22Rv1 (cell line): Measurements from ENCODE around the gene PADI2.

ENCODE experiments used
- ZFX ChIP-seq: fragments of 450-650 bp; IDR thresholded peaks from 2 replicates; pipeline ENCODE4 v1.6.1; 2017; ENCODE audit warnings: antibody characterized with exemption, borderline replicate concordance
- TF ChIP-seq, protein P1 (sequence below): fragments of 450-650 bp; IDR thresholded peaks from 2 replicates; pipeline ENCODE4 v1.5.1; 2017; ENCODE audit warnings: mild to moderate bottlenecking

DNA sequence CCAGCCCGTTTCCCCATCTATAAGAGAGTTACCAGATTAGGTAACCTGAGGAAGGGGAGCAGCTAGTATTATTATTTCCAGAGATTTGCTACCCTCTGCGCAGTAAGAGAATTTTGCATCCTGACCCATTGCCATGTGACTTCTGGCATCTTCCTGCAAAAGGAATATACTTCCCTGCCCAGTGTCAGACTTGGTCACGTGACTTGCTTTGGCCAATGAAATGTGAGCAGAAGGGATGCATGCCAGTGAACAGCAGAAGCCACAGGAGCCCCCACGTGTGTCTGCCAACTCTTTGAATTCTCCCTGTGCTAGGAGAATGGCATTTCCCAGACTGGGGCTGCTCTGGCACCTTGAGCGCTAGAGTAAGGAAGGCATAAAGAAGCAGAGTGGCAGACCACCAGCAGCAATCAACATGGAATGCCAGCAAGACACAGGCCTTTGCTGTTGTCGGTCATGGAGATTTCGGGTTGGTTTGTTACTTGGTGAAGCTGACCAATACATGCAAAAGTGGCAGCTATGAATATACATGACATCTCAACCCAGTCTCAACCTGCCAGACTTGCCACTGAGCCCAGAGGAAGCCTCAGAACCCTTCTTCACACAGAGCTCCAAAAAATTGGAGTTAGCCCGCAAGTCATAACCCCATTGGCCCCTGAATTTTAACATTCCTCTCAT, 39.0 kb downstream of the PADI2 start:
- TF ChIP-seq, protein P1, sequence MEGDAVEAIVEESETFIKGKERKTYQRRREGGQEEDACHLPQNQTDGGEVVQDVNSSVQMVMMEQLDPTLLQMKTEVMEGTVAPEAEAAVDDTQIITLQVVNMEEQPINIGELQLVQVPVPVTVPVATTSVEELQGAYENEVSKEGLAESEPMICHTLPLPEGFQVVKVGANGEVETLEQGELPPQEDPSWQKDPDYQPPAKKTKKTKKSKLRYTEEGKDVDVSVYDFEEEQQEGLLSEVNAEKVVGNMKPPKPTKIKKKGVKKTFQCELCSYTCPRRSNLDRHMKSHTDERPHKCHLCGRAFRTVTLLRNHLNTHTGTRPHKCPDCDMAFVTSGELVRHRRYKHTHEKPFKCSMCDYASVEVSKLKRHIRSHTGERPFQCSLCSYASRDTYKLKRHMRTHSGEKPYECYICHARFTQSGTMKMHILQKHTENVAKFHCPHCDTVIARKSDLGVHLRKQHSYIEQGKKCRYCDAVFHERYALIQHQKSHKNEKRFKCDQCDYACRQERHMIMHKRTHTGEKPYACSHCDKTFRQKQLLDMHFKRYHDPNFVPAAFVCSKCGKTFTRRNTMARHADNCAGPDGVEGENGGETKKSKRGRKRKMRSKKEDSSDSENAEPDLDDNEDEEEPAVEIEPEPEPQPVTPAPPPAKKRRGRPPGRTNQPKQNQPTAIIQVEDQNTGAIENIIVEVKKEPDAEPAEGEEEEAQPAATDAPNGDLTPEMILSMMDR = no peak
- TF ChIP-seq ZFX = no peak
